GM19468 (cell line): Measurements from ENCODE around the gene C4A.
"Not testable (repeated sequence)": the region's sequence is repeated elsewhere in the genome, so short reads cannot be mapped to it uniquely, and the experiment has no call there.

ENCODE experiments used
- ATAC-seq: cut with Tn5 transposase; IDR thresholded peaks from one replicate; pipeline ENCODE4 v1.9.1; 2021; ENCODE audit warnings: mild to moderate bottlenecking, moderate library complexity, moderate number of reproducible peaks; ENCODE audit not compliant: unreplicated experiment; ENCODE audit errors: extremely low read depth

Gene C4A

DNA sequence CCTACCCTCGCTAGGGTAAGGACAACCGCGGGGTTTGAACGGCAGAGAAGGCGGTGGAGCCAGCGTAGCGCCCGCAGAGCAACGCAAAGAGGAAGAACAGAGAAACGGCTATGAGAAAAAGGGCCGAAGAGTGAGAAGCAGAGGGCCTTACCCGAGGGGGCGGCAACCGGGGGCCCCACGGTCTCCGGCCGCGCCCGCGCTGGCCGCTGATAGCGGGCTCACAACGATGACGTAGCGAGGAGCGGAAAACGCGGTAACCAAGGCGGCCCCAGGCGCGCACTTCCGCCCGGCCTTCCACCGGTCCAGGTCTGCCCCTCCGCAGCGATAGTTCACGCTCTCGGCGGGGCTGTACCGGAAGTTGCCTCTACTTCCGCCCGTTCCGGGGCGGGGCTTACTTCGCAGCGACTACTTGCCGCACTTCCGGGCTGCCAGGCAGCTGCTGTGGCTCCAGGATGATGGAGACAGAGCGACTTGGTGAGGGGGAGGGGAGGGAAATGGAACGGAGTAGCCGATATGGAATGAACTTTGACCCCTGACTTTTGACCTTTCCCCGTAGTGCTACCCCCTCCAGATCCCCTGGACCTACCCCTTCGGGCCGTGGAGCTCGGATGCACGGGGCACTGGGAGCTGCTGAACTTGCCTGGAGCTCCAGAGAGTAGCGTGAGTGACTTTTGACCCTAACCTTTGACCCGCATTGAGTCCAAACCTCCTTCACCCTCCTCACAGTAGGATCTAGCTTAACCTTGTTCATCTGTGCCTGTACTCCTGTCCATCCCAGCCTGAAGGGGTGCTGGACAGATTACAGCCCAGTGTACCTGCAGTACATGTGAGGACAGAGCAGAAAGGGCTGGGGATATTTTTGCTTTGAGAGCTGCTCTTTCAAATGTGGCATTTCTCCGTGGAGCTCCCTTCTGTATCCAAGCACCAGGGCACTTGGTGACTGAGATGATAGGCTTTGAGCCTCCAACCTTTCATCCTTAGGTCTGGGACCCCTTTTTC is 22.8 kb upstream of the C4A start, which contains the start of the genes NELFE and SKIC2:
Gene NELFE (minus strand): TSS at position 231 of the 999 bp plus-strand sequence. CDS start 525 bp downstream, outside the sequence.
Gene SKIC2 (plus strand): TSS at position 435 of the 999 bp plus-strand sequence. CDS start 18 bp downstream, at position 453.
- peak; percentile 94 for ATAC-seq

DNA sequence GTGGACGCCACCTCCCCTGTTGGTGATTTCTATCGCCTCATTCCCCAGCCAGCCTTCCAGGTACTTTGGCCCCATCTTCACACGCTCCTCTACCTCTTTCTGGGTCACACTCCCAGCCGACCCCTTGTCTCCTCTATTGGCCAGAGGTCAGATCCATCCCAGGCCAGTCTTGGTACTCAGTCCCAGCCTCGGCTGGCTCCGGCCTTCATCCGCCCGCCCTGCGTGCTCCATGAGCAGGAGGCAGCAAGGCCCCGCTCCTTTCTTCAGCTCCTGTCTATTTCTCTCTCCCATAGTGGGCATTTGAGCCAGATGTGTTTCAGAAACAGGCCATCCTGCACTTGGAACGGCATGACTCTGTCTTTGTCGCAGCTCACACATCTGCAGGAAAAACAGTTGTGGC is 20.2 kb upstream of the C4A start:
- no peak for ATAC-seq

DNA sequence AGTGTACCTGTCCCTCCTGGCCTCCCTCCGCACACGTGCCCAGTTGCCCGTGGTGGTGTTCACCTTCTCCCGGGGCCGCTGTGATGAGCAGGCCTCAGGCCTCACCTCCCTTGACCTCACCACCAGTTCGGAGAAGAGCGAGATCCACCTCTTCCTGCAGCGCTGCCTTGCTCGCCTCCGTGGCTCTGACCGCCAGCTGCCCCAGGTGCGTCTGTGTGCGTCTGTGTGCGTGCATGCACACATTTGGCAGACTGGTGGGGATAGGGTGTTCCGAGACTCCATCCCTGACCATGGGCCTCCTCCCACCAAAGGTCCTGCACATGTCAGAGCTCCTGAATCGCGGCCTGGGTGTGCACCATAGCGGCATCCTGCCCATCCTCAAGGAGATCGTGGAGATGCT is 17.9 kb upstream of the C4A start:
- ATAC-seq: no peak

DNA sequence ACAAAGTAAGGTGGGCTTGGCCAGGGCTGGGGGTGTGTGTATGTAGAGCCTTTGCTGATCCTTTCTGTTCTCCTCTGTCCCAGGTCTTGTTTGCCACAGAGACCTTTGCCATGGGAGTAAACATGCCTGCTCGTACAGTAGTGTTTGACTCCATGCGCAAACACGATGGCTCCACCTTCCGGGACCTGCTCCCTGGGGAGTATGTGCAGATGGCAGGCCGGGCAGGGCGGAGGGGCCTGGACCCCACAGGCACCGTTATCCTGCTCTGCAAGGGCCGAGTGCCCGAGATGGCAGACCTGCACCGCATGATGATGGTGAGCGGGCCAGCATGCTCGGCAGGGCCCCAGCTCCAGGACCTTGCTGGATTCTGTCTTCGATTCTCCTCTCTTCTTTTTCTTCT is 16.2 kb upstream of the C4A start:
- ATAC-seq: no peak

DNA sequence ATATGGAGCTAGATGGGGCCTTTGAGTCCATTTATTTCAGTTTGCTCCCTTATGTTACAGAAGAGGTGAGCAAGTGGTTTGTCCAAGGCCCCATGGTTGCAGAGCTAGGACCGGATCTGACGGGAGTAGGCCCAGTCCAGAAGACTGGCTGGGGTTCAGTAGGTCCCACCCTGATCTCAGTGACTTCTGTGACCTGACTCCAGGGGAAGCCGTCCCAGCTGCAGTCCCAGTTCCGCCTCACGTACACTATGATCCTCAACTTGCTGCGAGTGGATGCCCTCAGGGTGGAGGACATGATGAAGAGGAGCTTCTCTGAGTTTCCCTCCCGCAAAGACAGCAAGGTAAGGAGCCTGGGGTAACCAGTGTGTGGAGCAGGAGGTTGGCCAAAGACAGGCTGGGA is 15.4 kb upstream of the C4A start:
- no peak for ATAC-seq

DNA sequence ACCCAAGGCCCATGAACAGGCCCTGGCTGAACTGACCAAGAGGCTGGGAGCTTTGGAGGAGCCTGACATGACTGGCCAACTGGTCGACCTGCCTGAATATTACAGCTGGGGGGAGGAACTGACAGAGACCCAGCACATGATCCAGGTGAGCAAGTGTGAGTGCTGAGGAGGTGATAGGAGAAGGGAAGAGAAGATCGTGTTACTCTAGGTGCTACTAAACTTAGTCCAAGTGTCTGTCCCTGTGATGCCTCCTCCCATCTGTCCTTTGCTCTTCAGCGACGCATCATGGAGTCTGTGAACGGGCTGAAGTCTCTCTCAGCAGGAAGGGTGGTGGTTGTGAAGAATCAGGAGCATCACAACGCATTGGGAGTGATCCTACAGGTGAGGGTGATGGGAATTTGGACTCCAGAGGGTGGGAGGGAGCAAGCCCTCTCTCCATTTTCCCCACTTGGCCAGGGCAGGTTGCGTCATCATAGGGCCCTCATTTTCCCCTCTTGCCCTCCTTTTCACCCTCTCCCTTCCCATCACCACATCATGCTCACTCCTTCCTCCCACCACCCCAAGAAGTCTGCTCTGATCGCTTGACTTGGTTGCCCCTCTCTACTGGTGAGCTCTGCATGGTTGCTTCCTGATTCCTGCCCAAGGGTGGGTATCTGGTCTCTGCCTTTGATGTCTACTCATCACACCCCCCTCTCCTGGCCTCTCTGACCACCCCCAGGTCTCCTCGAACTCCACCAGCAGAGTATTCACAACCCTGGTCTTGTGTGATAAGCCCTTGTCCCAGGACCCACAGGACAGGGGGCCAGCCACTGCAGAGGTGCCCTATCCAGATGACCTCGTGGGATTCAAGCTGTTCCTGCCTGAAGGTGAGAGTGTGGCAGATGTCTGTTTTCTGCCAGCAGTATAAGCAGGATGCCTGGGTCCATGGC is 14.6 kb upstream of the C4A start:
- no peak for ATAC-seq

DNA sequence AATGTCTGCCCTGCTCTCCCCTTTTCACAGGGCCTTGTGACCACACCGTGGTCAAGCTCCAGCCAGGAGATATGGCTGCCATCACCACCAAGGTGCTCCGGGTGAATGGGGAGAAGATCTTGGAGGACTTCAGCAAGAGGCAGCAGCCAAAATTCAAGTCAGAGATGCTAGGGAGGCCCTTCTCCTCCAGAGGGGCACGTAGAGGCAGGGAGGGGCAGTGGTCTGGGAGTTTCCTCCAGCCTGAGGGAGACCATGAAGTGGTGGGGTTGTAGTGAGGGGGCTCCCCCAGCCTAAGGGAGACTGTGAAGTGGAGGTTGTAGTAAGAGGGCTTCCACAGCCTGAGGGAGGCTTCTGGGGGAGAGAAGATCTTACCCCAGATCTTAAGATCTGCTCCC is 13.9 kb upstream of the C4A start:
- ATAC-seq: no peak

DNA sequence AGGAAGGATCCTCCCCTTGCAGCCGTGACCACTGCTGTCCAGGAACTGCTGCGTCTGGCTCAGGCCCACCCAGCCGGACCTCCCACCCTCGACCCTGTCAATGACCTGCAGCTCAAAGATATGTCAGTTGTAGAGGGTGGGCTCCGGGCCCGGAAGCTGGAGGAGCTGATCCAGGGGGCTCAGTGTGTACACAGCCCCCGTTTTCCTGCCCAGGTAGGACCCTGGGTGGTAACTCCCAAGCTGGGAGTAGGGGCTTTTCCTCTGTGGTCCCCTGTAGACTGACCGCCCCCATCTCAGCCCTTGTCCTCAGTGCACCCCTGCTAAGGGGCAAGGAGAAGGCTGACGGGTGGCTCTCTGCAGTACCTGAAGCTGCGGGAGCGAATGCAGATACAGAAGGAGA is 13.5 kb upstream of the C4A start:
- no peak for ATAC-seq

DNA sequence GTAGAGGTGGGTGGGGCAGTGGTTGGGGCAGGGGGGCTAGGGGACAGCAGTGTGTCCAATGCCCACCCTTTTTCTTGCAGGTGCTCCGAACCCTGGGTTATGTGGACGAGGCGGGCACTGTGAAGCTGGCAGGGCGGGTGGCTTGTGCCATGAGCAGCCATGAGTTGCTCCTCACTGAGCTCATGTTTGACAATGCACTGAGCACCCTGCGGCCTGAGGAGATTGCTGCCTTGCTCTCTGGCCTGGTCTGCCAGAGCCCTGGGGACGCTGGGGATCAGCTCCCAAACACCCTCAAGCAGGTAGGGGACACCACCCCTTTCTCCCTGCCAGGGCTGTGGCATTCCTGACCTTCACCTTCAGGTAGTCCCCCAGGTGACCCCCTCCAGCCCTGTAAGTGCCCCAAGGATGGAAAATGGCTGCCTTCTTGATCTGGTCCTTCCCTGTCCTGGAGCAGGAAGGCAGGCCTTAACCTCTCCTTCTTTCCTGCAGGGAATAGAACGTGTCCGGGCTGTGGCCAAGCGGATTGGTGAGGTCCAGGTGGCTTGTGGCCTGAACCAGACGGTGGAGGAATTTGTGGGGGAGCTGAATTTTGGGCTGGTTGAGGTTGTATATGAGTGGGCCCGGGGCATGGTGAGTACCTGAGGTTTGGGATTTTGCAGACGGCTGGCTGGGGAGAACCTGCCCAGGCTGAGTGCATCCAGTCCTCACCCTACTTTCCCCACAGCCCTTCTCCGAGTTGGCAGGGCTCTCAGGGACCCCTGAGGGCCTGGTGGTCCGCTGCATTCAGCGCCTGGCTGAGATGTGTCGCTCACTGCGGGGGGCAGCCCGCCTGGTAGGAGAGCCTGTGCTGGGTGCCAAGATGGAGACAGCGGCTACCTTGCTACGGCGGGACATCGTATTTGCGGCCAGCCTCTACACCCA is 12.8 kb upstream of the C4A start:
- ATAC-seq: no peak

DNA sequence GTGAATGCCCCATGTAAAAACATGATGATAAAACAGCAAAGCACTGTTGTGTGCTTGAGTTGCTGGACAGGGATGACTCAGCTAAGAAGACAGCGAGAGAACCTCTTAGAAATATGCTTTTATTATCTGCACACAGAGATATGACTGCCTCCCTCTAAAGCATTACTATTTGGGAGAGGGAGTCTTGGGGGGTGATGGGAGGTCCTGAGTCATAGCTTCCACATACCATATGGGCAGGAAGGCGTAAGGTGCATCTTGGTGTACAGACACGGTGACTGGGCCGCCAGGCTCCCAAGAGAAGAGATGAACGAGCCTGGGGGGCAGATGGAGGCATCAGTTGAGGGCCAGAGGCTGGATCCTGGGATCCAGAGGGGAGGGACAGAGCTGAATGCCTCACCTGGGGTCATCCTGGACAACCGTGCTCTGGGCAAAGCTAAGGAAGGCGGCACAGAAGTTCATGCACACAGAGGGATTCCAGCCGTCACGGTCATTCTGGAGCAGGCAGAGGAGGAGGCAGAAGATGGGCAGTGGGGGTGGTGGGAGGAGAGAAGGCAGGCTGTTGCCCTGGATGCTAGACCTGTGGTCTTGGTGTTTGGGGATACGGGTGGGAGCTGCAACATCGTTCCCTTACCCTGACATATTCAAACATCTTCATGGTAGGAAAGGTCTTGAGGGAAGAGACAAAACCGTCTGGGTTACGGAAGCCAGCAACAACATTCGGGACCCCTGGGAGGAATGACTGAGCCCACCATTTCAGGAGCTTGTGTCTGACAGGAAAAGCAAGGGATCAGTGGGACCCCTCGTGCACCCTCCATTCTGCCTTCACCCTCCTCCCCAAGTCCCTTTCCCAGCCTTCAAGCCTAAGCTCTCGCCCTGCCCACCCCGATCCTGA is 11.9 kb upstream of the C4A start:
- no peak for ATAC-seq

DNA sequence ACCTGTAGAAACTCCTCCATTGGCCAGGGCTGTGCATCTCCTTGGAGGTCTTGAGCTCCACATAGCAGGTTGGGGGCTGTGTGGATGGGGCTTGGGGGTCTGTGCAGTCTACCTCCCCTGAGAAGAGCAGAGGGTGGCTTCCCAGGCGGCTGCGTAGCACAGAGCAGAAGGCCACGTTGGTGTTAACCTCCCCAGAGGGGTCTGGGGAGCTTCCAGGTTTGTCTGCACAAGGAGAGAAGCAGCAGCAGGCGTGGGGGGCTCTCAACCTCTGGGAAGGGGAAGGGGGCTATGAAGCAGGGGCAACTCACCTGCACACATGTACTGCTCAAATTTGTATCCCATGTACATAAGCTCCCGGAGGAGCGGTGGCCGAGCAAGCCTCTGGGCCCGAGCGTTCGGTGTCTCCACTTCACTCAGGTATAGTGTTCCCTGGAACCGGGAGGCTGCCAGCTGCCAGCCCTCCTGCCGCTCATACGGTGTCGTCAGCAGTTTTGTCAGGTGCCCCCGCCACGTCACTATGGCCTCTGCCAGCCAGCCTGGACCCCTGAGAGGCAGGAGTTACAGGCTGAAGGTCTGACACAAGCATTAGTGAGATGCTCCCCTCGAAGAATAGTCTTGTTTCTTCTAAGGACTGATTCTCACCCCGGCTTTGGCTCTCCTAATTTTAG is 11.1 kb upstream of the C4A start:
- ATAC-seq: no peak

DNA sequence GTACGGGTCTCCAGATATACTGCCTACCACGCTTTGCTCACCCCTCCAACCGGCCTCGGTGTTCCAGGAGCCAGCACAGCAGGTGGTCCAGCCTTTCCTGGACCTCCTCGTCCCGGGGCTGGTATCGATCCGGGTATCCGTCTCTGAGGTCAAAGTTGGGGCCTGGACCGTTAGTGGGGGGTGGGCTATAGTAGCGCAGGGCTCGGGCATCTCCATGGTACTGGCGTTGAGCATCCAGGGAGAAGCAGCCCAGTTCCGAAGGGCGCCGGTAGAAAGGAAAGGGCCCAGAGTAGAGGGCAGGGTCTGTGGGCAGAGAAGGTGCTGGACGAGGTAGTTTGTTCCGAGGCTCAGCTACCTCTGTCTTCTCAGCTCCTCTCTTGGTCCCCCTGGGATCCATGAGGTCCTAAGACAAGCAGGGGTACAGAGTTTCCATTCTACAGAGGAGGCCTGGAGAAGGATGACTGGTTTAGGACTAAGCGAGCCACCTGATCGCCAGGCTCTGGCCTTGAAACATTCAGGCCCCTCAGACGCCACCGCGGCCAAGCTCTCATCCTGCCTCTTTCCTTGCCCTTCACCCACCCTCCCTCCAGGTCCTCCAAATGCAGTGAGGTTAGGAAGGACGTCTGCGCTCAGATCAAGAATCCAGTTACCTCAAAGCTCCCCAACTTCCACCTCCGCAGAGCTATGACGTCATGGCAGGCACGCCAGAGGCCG is 10.4 kb upstream of the C4A start:
- no peak for ATAC-seq

DNA sequence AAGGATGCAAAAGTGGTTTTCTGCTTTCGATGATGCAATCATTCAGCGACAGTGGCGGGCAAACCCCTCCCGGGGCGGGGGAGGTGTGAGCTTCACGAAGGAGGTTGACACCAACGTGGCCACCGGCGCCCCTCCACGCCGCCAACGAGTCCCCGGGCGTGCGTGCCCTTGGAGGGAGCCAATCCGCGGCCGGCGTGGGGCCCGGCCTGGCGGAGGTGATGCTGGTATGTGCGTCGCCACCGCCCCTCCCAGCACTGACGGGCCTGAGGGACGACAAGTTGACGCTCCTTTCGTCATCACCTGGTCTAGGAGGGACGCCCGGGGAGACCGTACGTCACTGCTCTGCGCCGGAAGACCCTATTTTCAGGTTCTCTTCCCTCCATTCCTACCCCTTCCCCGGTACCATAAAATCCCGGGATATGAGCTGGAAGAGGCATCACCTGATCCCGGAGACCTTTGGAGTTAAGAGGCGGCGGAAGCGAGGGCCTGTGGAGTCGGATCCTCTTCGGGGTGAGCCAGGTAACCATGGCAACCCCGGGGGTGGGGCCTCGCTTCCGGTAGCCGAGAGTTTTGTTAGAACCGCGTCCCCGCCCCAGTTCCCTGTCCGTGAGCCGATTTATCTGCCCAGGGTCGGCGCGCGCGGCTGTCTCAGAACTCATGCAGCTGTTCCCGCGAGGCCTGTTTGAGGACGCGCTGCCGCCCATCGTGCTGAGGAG is 9.7 kb upstream of the C4A start, which contains the start of gene DXO:
Gene DXO (minus strand): TSS at position 146 of the 716 bp plus-strand sequence. CDS start 463 bp downstream, outside the sequence.
- peak; percentile 72 for ATAC-seq

DNA sequence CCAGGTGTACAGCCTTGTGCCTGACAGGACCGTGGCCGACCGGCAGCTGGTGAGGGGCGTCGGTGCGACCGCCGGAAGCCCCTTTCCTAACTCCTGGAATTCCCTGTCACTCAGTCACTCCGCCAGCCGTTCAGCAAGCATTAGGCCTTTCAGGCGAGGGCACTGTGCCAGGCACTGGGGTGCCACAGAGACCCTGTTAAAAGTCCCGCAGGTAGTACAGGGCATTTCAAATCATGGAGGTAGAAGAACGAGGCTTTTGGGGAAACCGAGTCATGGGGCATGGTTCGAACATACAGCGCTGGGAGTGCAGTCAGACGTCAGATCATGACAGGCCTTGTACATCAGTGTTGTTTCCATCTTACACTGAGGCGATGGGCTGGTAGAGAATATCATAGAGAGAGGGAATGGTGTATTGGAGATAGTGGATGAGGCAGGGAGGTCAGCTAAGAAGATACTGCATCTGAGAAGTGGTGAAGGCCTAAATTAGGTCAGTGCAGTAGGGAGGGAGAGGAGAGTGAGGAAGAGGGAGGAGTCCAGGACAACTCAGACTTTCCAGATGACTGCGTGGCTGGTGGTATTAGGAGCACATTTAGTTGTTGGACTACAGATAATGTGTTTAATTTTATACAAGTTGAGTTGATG is 9.0 kb upstream of the C4A start:
- ATAC-seq: no peak

DNA sequence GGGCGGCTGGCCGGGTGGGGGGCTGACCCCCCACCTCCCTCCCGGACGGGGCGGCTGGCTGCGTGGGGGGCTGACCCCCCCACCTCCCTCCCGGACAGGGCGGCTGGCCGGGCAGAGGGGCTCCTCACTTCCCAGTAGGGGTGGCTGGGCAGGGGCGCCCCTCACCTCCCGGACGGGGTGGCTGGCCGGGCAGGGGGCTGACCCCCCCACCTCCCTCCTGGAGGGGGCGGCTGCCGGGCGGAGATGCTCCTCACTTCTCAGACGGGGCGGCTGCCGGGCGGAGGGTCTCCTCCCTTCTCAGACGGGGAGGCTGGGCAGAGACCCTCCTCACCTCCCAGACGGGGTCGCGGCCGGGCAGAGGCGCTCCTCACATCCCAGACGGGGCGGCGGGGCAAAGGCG is 5.8 kb upstream of the C4A start:
- not testable (repeated sequence) for ATAC-seq

DNA sequence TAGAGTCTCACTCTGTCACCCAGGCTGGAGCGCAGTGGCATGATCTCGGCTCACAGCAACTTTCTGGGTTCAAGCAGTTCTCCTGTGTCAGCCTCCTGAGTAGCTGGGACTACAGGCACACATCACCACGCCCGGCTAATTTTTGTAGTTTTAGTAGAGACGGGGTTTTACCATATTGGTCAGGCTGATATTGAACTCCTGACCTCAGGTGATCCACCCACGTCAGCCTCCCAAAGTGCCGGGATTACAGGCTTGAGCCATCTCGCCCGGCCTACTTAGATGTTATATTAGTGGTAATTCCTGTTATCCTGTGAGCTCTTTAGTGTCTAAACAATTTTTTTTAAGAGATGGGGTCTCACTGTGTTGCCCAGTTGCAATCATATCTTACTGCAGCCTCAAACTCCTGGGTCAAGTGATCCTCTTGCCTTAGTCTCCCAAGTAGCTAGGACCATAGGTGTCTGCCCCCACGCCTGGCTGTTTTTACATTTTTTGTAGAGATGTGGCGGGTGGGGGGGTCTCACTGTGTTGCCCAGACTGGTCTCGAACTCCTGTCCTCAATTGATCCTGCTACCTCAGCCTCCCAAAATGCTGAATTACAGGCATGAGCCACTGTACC is 3.9 kb upstream of the C4A start:
- no peak for ATAC-seq
